ENCODE measurements around the gene NR3C2. TPM values are rescaled to one million over a fixed set of nuclear protein-coding genes. Genes with fewer than 3 reads are reported as not detected.

The NR3C2 gene
- total RNA-seq, 1 donor from 2014 or later: 16.7 TPM

GRCh38 chr4:148353571-148353970 is 88.6 kb downstream of the NR3C2 start:
- H3K27me3 ChIP-seq (ENCODE audit: control insufficient read depth in 3 of 3, insufficient read depth in 3 of 3, low read length in 3 of 3): no peaks in the 10 kb centered on the region
- H3K27ac ChIP-seq (ENCODE audit: low read depth, low read length): no peak overlapping the region
- no peaks in the 10 kb centered on the region for H3K9me3 ChIP-seq (ENCODE audit: control insufficient read depth in 3 of 3, low read length in 3 of 3)
- H3K9ac ChIP-seq (ENCODE audit: low read depth in 1 of 3, low read length in 3 of 3): no peak overlapping the region
- H3K4me3 ChIP-seq (ENCODE audit: low read length in 3 of 3): no peak overlapping the region
- H3K36me3 ChIP-seq (ENCODE audit: control insufficient read depth in 3 of 3, insufficient read depth in 3 of 3, low read length in 3 of 3): no peaks in the 10 kb centered on the region
- peaks cover 0 to 4% (median 0%) of the 10 kb centered on the region in 3 donors for H3K4me1 ChIP-seq (ENCODE audit: control insufficient read depth in 3 of 3, insufficient read depth in 3 of 3, low read length in 3 of 3)

GRCh38 chr4:148349153-148349552 is 93.1 kb downstream of the NR3C2 start:
- Histone ChIP-seq H3K9me3 (ENCODE audit: control insufficient read depth in 3 of 3, low read length in 3 of 3) (no peaks in the 10 kb centered on the region), H3K36me3 (ENCODE audit: control insufficient read depth in 3 of 3, insufficient read depth in 3 of 3, low read length in 3 of 3) (no peaks in the 10 kb centered on the region), H3K4me3 (ENCODE audit: low read length in 3 of 3) (no peak overlapping the region), H3K27ac (ENCODE audit: low read depth, low read length) (no peak overlapping the region), H3K9ac (ENCODE audit: low read depth in 1 of 3, low read length in 3 of 3) (no peak overlapping the region), H3K27me3 (ENCODE audit: control insufficient read depth in 3 of 3, insufficient read depth in 3 of 3, low read length in 3 of 3) (no peaks in the 10 kb centered on the region), H3K4me1 (ENCODE audit: control insufficient read depth in 3 of 3, insufficient read depth in 3 of 3, low read length in 3 of 3) (peaks cover 5 to 14% (median 7%) of the 10 kb centered on the region in 3 donors)

- H3K27me3 ChIP-seq (ENCODE audit: control insufficient read depth in 3 of 3, insufficient read depth in 3 of 3, low read length in 3 of 3): no peaks in the 10 kb centered on the region
- H3K27ac ChIP-seq (ENCODE audit: low read depth, low read length): no peak overlapping the region
- H3K4me3 ChIP-seq (ENCODE audit: low read length in 3 of 3): no peak overlapping the region
- H3K4me1 ChIP-seq (ENCODE audit: control insufficient read depth in 3 of 3, insufficient read depth in 3 of 3, low read length in 3 of 3): peaks cover 5 to 14% (median 7%) of the 10 kb centered on the region in 3 donors
- H3K9me3 ChIP-seq (ENCODE audit: control insufficient read depth in 3 of 3, low read length in 3 of 3): no peaks in the 10 kb centered on the region
- no peaks in the 10 kb centered on the region for H3K36me3 ChIP-seq (ENCODE audit: control insufficient read depth in 3 of 3, insufficient read depth in 3 of 3, low read length in 3 of 3)
- no peak overlapping the region for H3K9ac ChIP-seq (ENCODE audit: low read depth in 1 of 3, low read length in 3 of 3)
These were observed 95.6 kb downstream of the NR3C2 start for GRCh38 chr4:148346657-148347056.

- Histone ChIP-seq H3K27me3 (ENCODE audit: control insufficient read depth in 3 of 3, insufficient read depth in 3 of 3, low read length in 3 of 3) (no peaks in the 10 kb centered on the region), H3K4me3 (ENCODE audit: low read length in 3 of 3) (no peak overlapping the region), H3K36me3 (ENCODE audit: control insufficient read depth in 3 of 3, insufficient read depth in 3 of 3, low read length in 3 of 3) (no peaks in the 10 kb centered on the region), H3K9ac (ENCODE audit: low read depth in 1 of 3, low read length in 3 of 3) (no peak overlapping the region), H3K4me1 (ENCODE audit: control insufficient read depth in 3 of 3, insufficient read depth in 3 of 3, low read length in 3 of 3) (peaks cover 5 to 14% (median 7%) of the 10 kb centered on the region in 3 donors), H3K9me3 (ENCODE audit: control insufficient read depth in 3 of 3, low read length in 3 of 3) (no peaks in the 10 kb centered on the region), H3K27ac (ENCODE audit: low read depth, low read length) (no peak overlapping the region)
These were observed 96.7 kb downstream of the NR3C2 start for GRCh38 chr4:148345509-148345908.

GRCh38 chr4:148344941-148345340 is 97.3 kb downstream of the NR3C2 start:
- peaks cover 5 to 14% (median 7%) of the 10 kb centered on the region in 3 donors for H3K4me1 ChIP-seq (ENCODE audit: control insufficient read depth in 3 of 3, insufficient read depth in 3 of 3, low read length in 3 of 3)

GRCh38 chr4:148344352-148344751 is 97.9 kb downstream of the NR3C2 start:
- peaks cover 5 to 14% (median 7%) of the 10 kb centered on the region in 3 donors for H3K4me1 ChIP-seq (ENCODE audit: control insufficient read depth in 3 of 3, insufficient read depth in 3 of 3, low read length in 3 of 3)
- no peak overlapping the region for H3K9ac ChIP-seq (ENCODE audit: low read depth in 1 of 3, low read length in 3 of 3)
- no peaks in the 10 kb centered on the region for H3K9me3 ChIP-seq (ENCODE audit: control insufficient read depth in 3 of 3, low read length in 3 of 3)
- H3K36me3 ChIP-seq (ENCODE audit: control insufficient read depth in 3 of 3, insufficient read depth in 3 of 3, low read length in 3 of 3): no peaks in the 10 kb centered on the region
- no peak overlapping the region for H3K27ac ChIP-seq (ENCODE audit: low read depth, low read length)
- H3K4me3 ChIP-seq (ENCODE audit: low read length in 3 of 3): no peak overlapping the region
- no peaks in the 10 kb centered on the region for H3K27me3 ChIP-seq (ENCODE audit: control insufficient read depth in 3 of 3, insufficient read depth in 3 of 3, low read length in 3 of 3)

More at GRCh38 chr4:148344941-148345340, 97.3 kb downstream of the NR3C2 start:
- Histone ChIP-seq H3K36me3 (ENCODE audit: control insufficient read depth in 3 of 3, insufficient read depth in 3 of 3, low read length in 3 of 3) (no peaks in the 10 kb centered on the region), H3K4me3 (ENCODE audit: low read length in 3 of 3) (no peak overlapping the region), H3K9me3 (ENCODE audit: control insufficient read depth in 3 of 3, low read length in 3 of 3) (no peaks in the 10 kb centered on the region), H3K27me3 (ENCODE audit: control insufficient read depth in 3 of 3, insufficient read depth in 3 of 3, low read length in 3 of 3) (no peaks in the 10 kb centered on the region), H3K27ac (ENCODE audit: low read depth, low read length) (no peak overlapping the region), H3K9ac (ENCODE audit: low read depth in 1 of 3, low read length in 3 of 3) (no peak overlapping the region)

GRCh38 chr4:148341980-148342800 is 100.0 kb downstream of the NR3C2 start:
- H3K9ac ChIP-seq (ENCODE audit: low read depth in 1 of 3, low read length in 3 of 3): no peak overlapping the region
- no peaks in the 10 kb centered on the region for H3K9me3 ChIP-seq (ENCODE audit: control insufficient read depth in 3 of 3, low read length in 3 of 3)
- H3K4me1 ChIP-seq (ENCODE audit: control insufficient read depth in 3 of 3, insufficient read depth in 3 of 3, low read length in 3 of 3): peaks cover 5 to 14% (median 7%) of the 10 kb centered on the region in 3 donors
- no peak overlapping the region for H3K4me3 ChIP-seq (ENCODE audit: low read length in 3 of 3)
- no peaks in the 10 kb centered on the region for H3K36me3 ChIP-seq (ENCODE audit: control insufficient read depth in 3 of 3, insufficient read depth in 3 of 3, low read length in 3 of 3)
- no peaks in the 10 kb centered on the region for H3K27me3 ChIP-seq (ENCODE audit: control insufficient read depth in 3 of 3, insufficient read depth in 3 of 3, low read length in 3 of 3)
- H3K27ac ChIP-seq (ENCODE audit: low read depth, low read length): no peak overlapping the region

- no peaks in the 10 kb centered on the region for H3K4me1 ChIP-seq (ENCODE audit: control insufficient read depth in 3 of 3, insufficient read depth in 3 of 3, low read length in 3 of 3)
These were observed 107.1 kb downstream of the NR3C2 start for GRCh38 chr4:148335133-148335532.

GRCh38 chr4:148333265-148333664 is 108.9 kb downstream of the NR3C2 start:
- Histone ChIP-seq H3K27ac (ENCODE audit: low read depth, low read length) (no peak overlapping the region), H3K4me1 (ENCODE audit: control insufficient read depth in 3 of 3, insufficient read depth in 3 of 3, low read length in 3 of 3) (no peaks in the 10 kb centered on the region), H3K27me3 (ENCODE audit: control insufficient read depth in 3 of 3, insufficient read depth in 3 of 3, low read length in 3 of 3) (no peaks in the 10 kb centered on the region), H3K4me3 (ENCODE audit: low read length in 3 of 3) (no peak overlapping the region), H3K9me3 (ENCODE audit: control insufficient read depth in 3 of 3, low read length in 3 of 3) (no peaks in the 10 kb centered on the region), H3K36me3 (ENCODE audit: control insufficient read depth in 3 of 3, insufficient read depth in 3 of 3, low read length in 3 of 3) (no peaks in the 10 kb centered on the region), H3K9ac (ENCODE audit: low read depth in 1 of 3, low read length in 3 of 3) (no peak overlapping the region)

More at GRCh38 chr4:148335133-148335532, 107.1 kb downstream of the NR3C2 start:
- Histone ChIP-seq H3K27me3 (ENCODE audit: control insufficient read depth in 3 of 3, insufficient read depth in 3 of 3, low read length in 3 of 3) (no peaks in the 10 kb centered on the region), H3K9me3 (ENCODE audit: control insufficient read depth in 3 of 3, low read length in 3 of 3) (no peaks in the 10 kb centered on the region), H3K4me3 (ENCODE audit: low read length in 3 of 3) (no peak overlapping the region), H3K27ac (ENCODE audit: low read depth, low read length) (no peak overlapping the region), H3K36me3 (ENCODE audit: control insufficient read depth in 3 of 3, insufficient read depth in 3 of 3, low read length in 3 of 3) (no peaks in the 10 kb centered on the region), H3K9ac (ENCODE audit: low read depth in 1 of 3, low read length in 3 of 3) (no peak overlapping the region)

GRCh38 chr4:148332486-148332885 is 109.7 kb downstream of the NR3C2 start:
- H3K4me1 ChIP-seq (ENCODE audit: control insufficient read depth in 3 of 3, insufficient read depth in 3 of 3, low read length in 3 of 3): no peaks in the 10 kb centered on the region
- no peaks in the 10 kb centered on the region for H3K27me3 ChIP-seq (ENCODE audit: control insufficient read depth in 3 of 3, insufficient read depth in 3 of 3, low read length in 3 of 3)
- no peak overlapping the region for H3K27ac ChIP-seq (ENCODE audit: low read depth, low read length)
- no peaks in the 10 kb centered on the region for H3K9me3 ChIP-seq (ENCODE audit: control insufficient read depth in 3 of 3, low read length in 3 of 3)
- H3K36me3 ChIP-seq (ENCODE audit: control insufficient read depth in 3 of 3, insufficient read depth in 3 of 3, low read length in 3 of 3): no peaks in the 10 kb centered on the region
- no peak overlapping the region for H3K4me3 ChIP-seq (ENCODE audit: low read length in 3 of 3)
- H3K9ac ChIP-seq (ENCODE audit: low read depth in 1 of 3, low read length in 3 of 3): no peak overlapping the region

Measured in skeletal muscle tissue (tissue), 4 donors.